ENCODE data around the gene PI4K2A. TPM values are rescaled to one million over a fixed set of nuclear protein-coding genes. Genes with fewer than 3 reads are reported as not detected.
A peak's percentile ranks its signal among the peaks of the same experiment; 100 is the strongest.
"Not testable (repeated sequence)": the region's sequence is repeated elsewhere in the genome, so short reads cannot be mapped to it uniquely, and the experiment has no call there.

The PI4K2A gene
- total and polyA plus RNA-seq, 8 donors: 2.2 to 8.9 (median 3.6) TPM

DNA sequence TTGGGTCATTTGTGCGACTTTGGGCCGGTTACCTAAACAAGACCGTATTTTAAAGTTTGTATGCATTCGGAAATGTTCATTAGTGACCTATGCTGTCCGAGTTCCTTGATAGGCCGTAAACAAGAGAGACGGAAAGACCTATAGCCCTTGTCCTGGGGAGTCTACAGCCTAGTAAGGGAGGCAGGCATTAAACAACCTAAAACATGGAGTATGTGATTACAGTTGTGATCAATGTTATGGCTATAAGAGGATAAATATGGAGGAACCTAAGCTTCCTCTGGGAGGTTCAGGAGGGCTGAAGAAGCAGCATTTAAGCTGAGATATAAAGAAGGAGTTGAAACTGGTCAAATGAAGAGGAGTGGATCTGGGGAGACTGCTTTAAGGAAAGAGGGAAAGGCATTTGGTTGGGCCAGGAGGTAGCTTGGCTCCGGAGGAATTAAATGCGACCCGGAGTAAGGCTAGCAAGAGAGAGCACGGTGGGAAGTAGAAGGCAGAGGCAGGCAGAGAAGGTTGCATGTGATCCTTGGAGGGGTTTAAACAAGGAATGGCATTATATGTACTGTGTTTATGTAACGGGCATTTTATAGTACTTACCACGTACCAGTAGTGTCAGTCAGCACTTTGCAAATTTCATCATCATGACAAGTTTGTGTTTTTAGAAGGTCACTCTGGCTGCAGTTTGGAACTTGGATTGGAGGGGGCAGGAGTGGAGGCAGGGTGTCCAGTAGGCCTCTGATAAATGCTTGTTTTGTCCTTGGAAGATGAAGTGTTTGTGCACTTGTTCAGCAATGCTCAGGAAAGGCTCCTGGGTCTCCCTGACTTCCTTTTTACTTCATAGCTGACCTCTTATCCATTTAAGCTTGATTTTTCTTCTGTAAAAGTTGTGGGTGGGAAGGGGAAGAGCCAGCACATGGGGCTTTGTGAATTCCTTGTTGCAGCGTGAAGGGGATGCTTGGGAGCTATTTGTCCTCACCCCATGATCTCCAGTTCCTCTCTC lies 47.6 kb downstream of the PI4K2A start:
- H3K27ac ChIP-seq: peak overlapping the region; percentile 69 to 87 (median 82)
- peaks cover 15 to 43% (median 19%) of the 10 kb centered on the region in 3 donors for H3K4me1 ChIP-seq
- intact Hi-C loops (cut with DNase I): loop anchor here in 1 of 3 donors (10.0 kb wide), 1 partner anchor 47 kb away; the partner anchor contains the start of gene ZFYVE27
- peak overlapping the region in 2 of 4 donors; percentile 59 to 71 for H3K4me3 ChIP-seq
- ATAC-seq: no peak
- FAIRE-seq: no peak
- WGBS, 2 donors: 37 to 44% methylated on average over 14 of the region's 14 CpGs
- no peaks in the 10 kb centered on the region for H3K36me3 ChIP-seq
- no peaks in the 10 kb centered on the region for H3K9me3 ChIP-seq
- H3K27me3 ChIP-seq: no peaks in the 10 kb centered on the region
- DNase-seq: no peak
- TF ChIP-seq, protein P1, sequence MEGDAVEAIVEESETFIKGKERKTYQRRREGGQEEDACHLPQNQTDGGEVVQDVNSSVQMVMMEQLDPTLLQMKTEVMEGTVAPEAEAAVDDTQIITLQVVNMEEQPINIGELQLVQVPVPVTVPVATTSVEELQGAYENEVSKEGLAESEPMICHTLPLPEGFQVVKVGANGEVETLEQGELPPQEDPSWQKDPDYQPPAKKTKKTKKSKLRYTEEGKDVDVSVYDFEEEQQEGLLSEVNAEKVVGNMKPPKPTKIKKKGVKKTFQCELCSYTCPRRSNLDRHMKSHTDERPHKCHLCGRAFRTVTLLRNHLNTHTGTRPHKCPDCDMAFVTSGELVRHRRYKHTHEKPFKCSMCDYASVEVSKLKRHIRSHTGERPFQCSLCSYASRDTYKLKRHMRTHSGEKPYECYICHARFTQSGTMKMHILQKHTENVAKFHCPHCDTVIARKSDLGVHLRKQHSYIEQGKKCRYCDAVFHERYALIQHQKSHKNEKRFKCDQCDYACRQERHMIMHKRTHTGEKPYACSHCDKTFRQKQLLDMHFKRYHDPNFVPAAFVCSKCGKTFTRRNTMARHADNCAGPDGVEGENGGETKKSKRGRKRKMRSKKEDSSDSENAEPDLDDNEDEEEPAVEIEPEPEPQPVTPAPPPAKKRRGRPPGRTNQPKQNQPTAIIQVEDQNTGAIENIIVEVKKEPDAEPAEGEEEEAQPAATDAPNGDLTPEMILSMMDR (IDR thresholded peaks at IDR 0.05): no peak

DNA sequence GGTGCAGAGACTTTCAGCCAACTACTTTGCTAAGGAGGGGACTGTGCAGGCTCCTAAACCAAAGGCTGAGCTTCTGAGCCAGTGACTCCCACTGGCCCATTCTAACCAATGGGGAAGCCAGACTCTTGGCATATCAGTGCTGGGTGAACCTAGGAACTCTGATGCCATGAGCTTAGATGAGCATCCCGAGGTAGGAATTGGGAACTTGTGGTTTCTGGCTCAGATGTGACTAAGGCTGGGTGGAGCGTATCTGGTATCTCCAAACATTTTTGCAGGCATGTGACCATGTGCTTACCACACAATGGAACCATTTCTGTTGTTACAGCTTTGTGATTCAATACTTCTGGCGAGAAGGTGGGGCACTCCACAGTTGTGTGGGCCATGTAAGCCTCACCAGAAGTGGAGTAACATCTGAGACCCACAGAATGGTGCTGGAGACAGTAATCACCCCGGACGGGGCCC lies 49.1 kb downstream of the PI4K2A start:
- Histone ChIP-seq H3K27ac (no peak overlapping the region), H3K4me1 (peaks cover 12 to 30% (median 13%) of the 10 kb centered on the region in 3 donors), H3K27me3 (no peaks in the 10 kb centered on the region), H3K36me3 (no peaks in the 10 kb centered on the region), H3K9me3 (no peaks in the 10 kb centered on the region), H3K4me3 (no peak overlapping the region)
- FAIRE-seq (no peak), DNase-seq (no peak), ATAC-seq (no peak)
- TF ChIP-seq, protein P1 (IDR thresholded peaks at IDR 0.05): no peak
- 84 to 92% methylated on average over 5 of the region's 5 CpGs for WGBS, 2 donors
- intact Hi-C loops (cut with DNase I): loop anchor here in 1 of 3 donors (10.0 kb wide), 1 partner anchor 45 kb away; the partner anchor contains the start of gene ZFYVE27

DNA sequence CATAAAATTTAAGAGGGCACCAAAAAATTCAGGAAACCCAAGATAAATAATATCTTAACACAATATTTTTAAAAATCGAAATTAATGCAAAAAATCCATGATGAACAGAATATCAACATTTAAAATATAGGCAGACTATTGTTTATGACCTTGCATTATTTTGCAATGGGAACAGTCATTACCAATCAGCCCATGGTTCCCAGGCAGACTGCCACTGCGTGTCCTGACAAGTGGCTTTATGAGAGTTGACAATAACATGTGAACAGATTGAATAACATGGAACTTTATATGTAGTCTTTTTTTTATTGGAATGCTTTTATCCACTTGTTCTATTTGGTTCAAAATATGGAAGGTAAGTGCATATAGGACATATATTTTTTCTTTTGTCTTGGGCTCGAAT lies 49.7 kb downstream of the PI4K2A start:
- Histone ChIP-seq H3K4me3 (no peak overlapping the region), H3K4me1 (peaks cover 12 to 25% (median 13%) of the 10 kb centered on the region in 3 donors), H3K27me3 (no peaks in the 10 kb centered on the region), H3K9me3 (no peaks in the 10 kb centered on the region), H3K27ac (no peak overlapping the region), H3K36me3 (no peaks in the 10 kb centered on the region)
- TF ChIP-seq, protein P1 (IDR thresholded peaks at IDR 0.05): no peak
- FAIRE-seq: no peak
- 73 to 86% methylated on average over 3 of the region's 3 CpGs for WGBS, 2 donors
- no peak for DNase-seq
- no peak for ATAC-seq
- intact Hi-C loops (cut with DNase I): no loop called here

DNA sequence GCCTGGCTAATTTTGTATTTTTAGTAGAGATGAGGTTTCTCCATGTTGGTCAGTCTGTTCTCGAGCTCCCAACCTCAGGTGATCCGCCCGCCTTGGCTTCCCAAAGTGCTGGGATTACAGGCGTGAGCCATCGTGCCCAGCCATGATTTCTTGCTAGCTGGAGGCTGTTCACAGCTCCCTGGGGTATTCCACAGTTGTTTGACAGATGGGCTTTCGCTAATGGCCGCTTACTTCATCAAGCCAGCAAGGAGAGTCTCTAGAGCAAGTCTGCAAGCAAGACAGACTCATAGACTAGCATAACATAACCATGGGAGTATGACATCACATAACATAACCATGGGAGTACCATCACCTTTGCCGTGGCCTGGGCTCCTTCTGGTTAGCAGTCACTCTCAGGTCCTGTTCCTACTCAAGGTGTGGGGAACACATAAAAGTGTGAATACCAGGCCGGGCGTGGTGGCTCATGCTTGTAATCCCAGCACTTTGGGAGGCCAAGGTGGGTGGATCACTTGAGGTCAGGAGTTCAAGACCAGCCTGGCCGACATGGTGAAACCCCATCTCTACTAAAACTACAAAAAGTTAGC lies 57.7 kb downstream of the PI4K2A start:
- H3K4me3 ChIP-seq; intact Hi-C loops (cut with DNase I); H3K36me3 ChIP-seq; ATAC-seq; H3K9me3 ChIP-seq; FAIRE-seq; H3K27me3 ChIP-seq: not testable (repeated sequence)
- 83 to 89% methylated on average over 11 of the region's 11 CpGs for WGBS, 2 donors
- Histone ChIP-seq H3K27ac (peak overlapping the region; percentile 17 to 57 (median 32)), H3K4me1 (peaks cover 0 to 11% (median 5%) of the 10 kb centered on the region in 3 donors)
- DNase-seq: peak in 1 of 6 donors; percentile 23

DNA sequence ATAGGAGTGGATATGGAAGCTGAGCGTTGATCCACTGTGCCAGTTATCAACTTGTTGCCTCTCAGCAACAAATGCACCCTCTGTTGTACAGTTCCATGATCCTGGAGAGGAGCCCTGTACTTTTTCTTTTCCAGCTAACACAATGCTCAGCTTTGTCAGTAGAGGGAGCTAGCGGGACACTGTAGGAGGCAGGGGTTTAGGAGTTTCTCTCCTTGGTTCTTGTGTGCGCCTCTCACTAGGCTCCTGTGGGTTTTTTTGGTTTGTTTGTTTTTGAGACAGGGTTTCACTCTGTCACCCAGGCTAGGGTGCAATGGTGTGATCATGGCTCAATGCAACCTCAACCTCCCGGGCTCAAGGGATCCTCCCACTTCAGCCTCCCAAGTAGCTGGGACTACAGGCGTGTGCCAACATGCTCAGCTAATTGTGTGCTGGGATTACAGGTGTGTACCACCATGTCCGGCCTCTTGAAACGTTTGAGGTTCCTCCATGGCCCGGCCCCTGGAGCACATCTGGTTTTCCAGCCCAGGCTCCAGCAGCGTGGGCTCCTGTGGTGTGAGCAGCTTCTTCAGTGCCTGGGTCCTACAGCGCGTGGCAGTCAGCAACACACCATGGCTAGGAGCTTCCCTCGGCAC lies 61.1 kb downstream of the PI4K2A start:
- FAIRE-seq (no peak), DNase-seq (peak in 2 of 6 donors; percentile 50 to 60), ATAC-seq (peak; percentile 69 to 89 (median 86))
- Histone ChIP-seq H3K27me3 (no peaks in the 10 kb centered on the region), H3K4me1 (peaks cover 0 to 11% (median 5%) of the 10 kb centered on the region in 3 donors), H3K9me3 (no peaks in the 10 kb centered on the region), H3K36me3 (no peaks in the 10 kb centered on the region), H3K4me3 (no peak overlapping the region), H3K27ac (no peak overlapping the region)
- TF ChIP-seq, protein P1 (IDR thresholded peaks at IDR 0.05): peak; percentile 55 to 74 (median 66)
- intact Hi-C loops (cut with DNase I): no loop called here
- 38 to 41% methylated on average over 12 of the region's 12 CpGs for WGBS, 2 donors

All from pancreas (tissue), 10 donors.